ENCODE results near the gene IL34. TPM values are rescaled to one million over a fixed set of nuclear protein-coding genes. Genes with fewer than 3 reads are reported as not detected.

Gene IL34
- polyA plus RNA-seq, 1 of the 3 experiments (the other 2 are of a cell fraction): 0.18 TPM

- TF ChIP-seq PBX3 (IDR thresholded peaks at IDR 0.05) (no peak), TCF12 (IDR thresholded peaks at IDR 0.05) (no peak), MEF2A (IDR thresholded peaks at IDR 0.05; ENCODE audit: borderline replicate concordance, low read depth) (no peak)
Measured at GRCh38 chr16:70661534-70661917, 15.2 kb downstream of the IL34 start (continued).

GRCh38 chr16:70661918-70662641 is 15.7 kb downstream of the IL34 start:
- Histone ChIP-seq H3K36me3 (replicated peaks in 1 of 2; ENCODE audit: control insufficient read depth in 1 of 2, insufficient read depth in 2 of 2, low read length in 1 of 2) (peaks cover 16 to 32% of the 10 kb centered on the region in 2 experiments), H3K4me3 (ENCODE audit: low read depth in 2 of 2, low read length in 1 of 2) (no peak overlapping the region), H3K27ac (ENCODE audit: low read depth in 2 of 2, low read length in 1 of 2) (no peak overlapping the region; a peak in 1 of 4 replicates), H3K9ac (no peak overlapping the region), H3K27me3 (ENCODE audit: insufficient read depth) (no peaks in the 10 kb centered on the region), H3K9me2 (no peaks in the 10 kb centered on the region), H2AFZ (ENCODE audit: low read depth) (no peak overlapping the region), H3K79me2 (ENCODE audit: insufficient read depth) (no peaks in the 10 kb centered on the region), H3F3A (replicated peaks; ENCODE audit: insufficient read depth) (peaks cover 3% of the 10 kb centered on the region), H3K4me1 (ENCODE audit: control insufficient read depth in 1 of 2, insufficient read depth in 2 of 2, low read depth in 1 of 2, low read length in 1 of 2) (peaks cover 0 to 8% of the 10 kb centered on the region in 2 experiments; a peak in 1 of 4 replicates), H3K9me3 (no peaks in the 10 kb centered on the region), H3K4me2 (no peak overlapping the region; the same call in 1 of the 2 replicates), H4K20me1 (ENCODE audit: insufficient read depth) (peaks cover 13% of the 10 kb centered on the region)
- ChIA-PET CTCF (interaction anchor here (0.6 to 1.4 kb wide), 4 partner anchors 8 to 109 kb away, joined by 3 to 6 read pairs (median 4); no protein-coding TSS in a partner anchor), POLR2A (interaction anchor here (0.8 kb wide), 2 partner anchors 17 to 39 kb away, joined by 3 to 4 read pairs; no protein-coding TSS in a partner anchor)
- WGBS (ENCODE audit: low lambda C conversion rate): 80% methylated on average over 12 of the region's 21 CpGs
- no peak for TF ChIP-seq ZBTB33 (IDR thresholded peaks at IDR 0.05; ENCODE audit: borderline replicate concordance, low read depth)
- TF ChIP-seq REST (IDR thresholded peaks at IDR 0.05; ENCODE audit: low read depth, low read length): no peak
- TF ChIP-seq NRF1 (IDR thresholded peaks at IDR 0.05; ENCODE audit: low read depth, low read length): no peak
- TF ChIP-seq ELF1 (IDR thresholded peaks at IDR 0.05): no peak
- TF ChIP-seq GATA2 (CRISPR knock-in tag; IDR thresholded peaks at IDR 0.05): no peak
- no peak for TF ChIP-seq YY1 (IDR thresholded peaks at IDR 0.05; ENCODE audit: low read depth)
- TF ChIP-seq TAF1 (IDR thresholded peaks at IDR 0.05; ENCODE audit: borderline replicate concordance, low read depth, low read length): no peak
- TF ChIP-seq JUND (IDR thresholded peaks at IDR 0.05): no peak
- DNase-seq: peak; percentile 45

All from SK-N-SH (cell line).